Coronary artery (tissue), 2 donors: ENCODE results near the gene MORC2.
A peak's percentile ranks its signal among the peaks of the same experiment; 100 is the strongest.

Experiments
- DNase-seq: peaks from one replicate; pipeline ENCODE4 v3.0.0-alpha.2; 2017; ENCODE audit warnings: low spot score
- H3K27ac ChIP-seq, 2 donors: fragments of 200-600 bp; sonication (generic); one replicate each; pipeline ENCODE4 v1.5.1; 2016 to 2019
- H3K4me3 ChIP-seq: fragments of 200-600 bp; sonication (generic); 2 replicates; pipeline ENCODE4 v1.5.1; 2016; ENCODE audit warnings: mild to moderate bottlenecking, moderate library complexity
- TF ChIP-seq, protein P1 (sequence below): fragments of 200-600 bp; sonication (generic); IDR thresholded peaks from one replicate; pipeline ENCODE4 v1.5.1; 2019; ENCODE audit warnings: antibody characterized with exemption

MORC2 gene

DNA sequence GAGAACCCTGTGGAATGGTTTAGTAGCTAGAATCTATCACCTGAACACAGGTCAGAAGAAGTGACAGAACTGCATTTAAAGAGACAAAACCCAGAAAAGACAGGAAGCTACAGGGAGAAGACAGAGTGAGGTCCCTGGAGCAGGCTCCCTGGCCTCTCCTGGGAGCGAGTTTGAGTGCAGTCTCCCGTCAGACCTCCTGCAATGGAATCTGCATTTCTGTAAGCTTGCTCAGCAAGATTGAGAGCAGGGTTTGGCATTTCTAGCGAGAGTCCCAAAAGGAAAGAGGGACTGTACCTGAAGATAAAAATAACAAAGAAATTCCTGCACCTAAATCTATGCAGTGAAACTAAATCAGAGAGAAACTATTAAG is 74.2 kb downstream of the MORC2 start:
- no peak for DNase-seq
- Histone ChIP-seq H3K4me3 (no peak overlapping the region), H3K27ac (no peak overlapping the region)
- TF ChIP-seq, protein P1, sequence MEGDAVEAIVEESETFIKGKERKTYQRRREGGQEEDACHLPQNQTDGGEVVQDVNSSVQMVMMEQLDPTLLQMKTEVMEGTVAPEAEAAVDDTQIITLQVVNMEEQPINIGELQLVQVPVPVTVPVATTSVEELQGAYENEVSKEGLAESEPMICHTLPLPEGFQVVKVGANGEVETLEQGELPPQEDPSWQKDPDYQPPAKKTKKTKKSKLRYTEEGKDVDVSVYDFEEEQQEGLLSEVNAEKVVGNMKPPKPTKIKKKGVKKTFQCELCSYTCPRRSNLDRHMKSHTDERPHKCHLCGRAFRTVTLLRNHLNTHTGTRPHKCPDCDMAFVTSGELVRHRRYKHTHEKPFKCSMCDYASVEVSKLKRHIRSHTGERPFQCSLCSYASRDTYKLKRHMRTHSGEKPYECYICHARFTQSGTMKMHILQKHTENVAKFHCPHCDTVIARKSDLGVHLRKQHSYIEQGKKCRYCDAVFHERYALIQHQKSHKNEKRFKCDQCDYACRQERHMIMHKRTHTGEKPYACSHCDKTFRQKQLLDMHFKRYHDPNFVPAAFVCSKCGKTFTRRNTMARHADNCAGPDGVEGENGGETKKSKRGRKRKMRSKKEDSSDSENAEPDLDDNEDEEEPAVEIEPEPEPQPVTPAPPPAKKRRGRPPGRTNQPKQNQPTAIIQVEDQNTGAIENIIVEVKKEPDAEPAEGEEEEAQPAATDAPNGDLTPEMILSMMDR = no peak

DNA sequence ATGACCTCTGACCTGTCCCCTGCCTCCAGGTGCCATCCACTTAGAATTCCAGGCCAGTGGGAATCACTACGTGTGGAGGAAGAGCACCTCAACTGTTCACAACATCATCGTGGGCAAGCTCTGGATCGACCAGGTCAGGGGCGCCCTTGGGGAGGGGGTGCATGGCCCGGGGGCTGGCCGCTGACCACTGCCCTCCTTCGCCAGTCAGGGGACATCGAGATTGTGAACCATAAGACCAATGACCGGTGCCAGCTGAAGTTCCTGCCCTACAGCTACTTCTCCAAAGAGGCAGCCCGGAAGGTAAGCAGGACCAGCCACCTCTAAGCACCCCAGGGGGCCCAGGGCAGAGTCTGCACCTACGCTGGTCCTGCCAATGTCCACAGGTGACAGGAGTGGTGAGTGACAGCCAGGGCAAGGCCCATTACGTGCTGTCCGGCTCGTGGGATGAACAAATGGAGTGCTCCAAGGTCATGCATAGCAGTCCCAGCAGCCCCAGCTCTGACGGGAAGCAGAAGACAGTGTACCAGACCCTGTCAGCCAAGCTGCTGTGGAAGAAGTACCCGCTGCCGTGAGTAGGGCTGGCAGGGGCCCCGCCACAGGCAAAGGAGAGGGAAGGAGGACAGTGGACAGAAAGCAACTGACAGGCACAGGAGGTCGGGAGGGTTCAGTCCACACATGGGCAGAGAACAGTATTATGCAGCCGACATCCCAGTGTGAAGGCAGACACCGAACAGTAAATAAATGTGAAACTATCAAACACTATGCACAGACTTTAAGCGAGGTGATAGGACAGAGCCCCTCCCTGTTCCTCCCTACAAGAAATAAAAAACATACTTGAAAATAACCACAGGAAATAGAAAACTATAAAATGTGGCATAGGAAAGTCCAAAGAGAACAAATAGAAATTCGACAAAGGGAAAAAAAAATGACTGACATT is 74.9 kb downstream of the MORC2 start:
- H3K4me3 ChIP-seq = no peak overlapping the region
- TF ChIP-seq, protein P1 = no peak
- no peak overlapping the region for H3K27ac ChIP-seq
- peak; percentile 64 for DNase-seq

DNA sequence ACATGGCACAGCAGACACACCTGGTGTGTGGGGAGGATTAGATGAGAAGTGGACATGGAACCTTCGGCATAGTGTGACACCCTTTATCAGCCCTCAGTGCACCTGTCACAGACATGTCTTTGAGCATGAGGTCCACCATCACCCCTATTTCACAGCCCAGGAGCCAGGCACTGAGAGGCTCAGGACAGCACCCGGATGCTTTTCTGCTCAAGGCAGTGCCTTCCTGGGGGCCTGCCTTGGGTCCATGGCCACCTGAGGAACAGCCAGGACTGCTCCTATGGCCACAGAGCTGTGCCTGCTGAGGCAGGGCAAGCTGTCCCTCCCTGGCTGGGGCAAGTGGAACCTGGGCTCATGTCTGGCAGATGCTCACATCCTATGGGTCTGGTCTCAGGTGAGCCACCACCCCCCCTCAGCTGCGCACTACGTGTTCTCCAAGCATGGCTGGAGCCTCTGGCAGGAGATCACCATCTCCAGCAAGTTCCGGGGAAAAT is 75.8 kb downstream of the MORC2 start:
- no peak for DNase-seq
- H3K4me3 ChIP-seq = no peak overlapping the region
- H3K27ac ChIP-seq = no peak overlapping the region
- TF ChIP-seq, protein P1 = no peak

DNA sequence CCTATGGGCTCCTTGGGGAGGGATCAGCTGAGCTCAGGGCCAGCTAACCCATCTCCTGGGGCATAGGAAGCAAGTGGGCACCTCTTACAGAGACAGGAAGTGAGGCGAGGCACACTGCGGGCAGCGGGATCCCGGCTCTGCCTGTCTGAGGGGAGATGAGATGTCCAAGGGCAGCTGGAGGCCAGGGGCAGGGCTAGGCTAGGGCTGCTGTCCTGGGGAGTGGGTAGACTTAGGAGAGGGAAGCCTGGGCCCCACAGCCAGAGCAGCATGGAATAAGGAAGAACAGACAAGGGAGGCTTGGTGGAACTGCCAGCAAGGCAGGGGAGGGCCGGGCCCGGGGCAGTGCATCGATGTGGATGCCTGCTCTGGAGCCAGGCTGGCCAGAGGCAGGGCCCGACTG is 76.3 kb downstream of the MORC2 start:
- TF ChIP-seq, protein P1 = no peak
- H3K27ac ChIP-seq = no peak overlapping the region
- no peak overlapping the region for H3K4me3 ChIP-seq
- DNase-seq = no peak

DNA sequence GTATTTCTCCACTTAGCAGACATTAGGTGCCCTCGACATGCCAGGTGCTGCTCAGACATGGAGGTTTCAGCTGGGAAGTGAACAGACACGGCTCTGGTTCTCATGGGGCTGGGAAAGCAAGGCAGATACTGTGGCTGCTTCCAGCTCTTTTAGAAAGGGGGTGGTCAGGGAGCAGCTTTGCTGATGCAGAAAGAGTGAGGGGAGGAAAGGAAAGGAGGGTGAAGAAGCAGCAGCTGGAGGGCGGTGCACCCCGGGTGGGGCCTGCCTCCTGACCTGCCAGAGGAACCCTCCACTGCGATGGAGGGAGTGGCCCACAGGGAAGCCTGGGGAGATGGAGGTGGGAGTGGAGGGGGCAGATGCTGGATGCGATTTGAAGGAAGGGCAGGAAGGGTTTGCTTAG is 76.8 kb downstream of the MORC2 start:
- H3K4me3 ChIP-seq = no peak overlapping the region
- TF ChIP-seq, protein P1 = no peak
- H3K27ac ChIP-seq = no peak overlapping the region
- no peak for DNase-seq

DNA sequence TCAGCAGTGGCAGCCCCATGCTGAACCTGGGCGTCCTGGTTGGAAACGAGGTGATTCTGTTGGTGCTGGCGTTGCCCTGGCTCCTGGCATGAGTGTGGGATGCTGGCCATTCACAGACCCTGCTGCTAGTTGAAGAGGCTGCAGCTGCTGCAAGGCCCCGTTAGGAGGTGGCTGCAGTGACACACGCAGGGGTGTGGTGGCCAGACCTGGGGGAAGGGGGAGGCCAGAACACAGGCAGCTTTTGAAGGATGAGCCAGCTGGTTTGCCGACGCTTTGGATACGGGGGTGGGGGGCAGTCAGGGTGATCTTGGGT is 77.2 kb downstream of the MORC2 start:
- DNase-seq = no peak
- TF ChIP-seq, protein P1 = no peak
- Histone ChIP-seq H3K27ac (no peak overlapping the region), H3K4me3 (no peak overlapping the region)
